ENCODE measurements around the gene CNOT11. TPM values are rescaled to one million over a fixed set of nuclear protein-coding genes. Genes with fewer than 3 reads are reported as not detected.

CNOT11 gene
- total and polyA plus RNA-seq, 2 of the 13 experiments (the other 11 are each of a cell fraction or from before 2014, with no cell fraction given), result 114 to 209 TPM

GRCh38 chr2:101234169-101234938, 18.3 kb upstream of the CNOT11 start (continued):
- no peak for TF ChIP-seq HIVEP1 (CRISPR knock-in tag; IDR thresholded peaks at IDR 0.05)
- TF ChIP-seq HNRNPK (IDR thresholded peaks at IDR 0.05; ENCODE audit: low read depth, low read length, poor library complexity, severe bottlenecking), result no peak
- TF ChIP-seq ZNF256 (CRISPR knock-in tag; conservative IDR thresholded peaks at IDR 0.05), result no peak
- TF ChIP-seq DBP (CRISPR knock-in tag; IDR thresholded peaks at IDR 0.05; ENCODE audit: not compliant biosample characterization), result no peak
- peak; percentile 90 for TF ChIP-seq ARID5B (CRISPR knock-in tag; IDR thresholded peaks at IDR 0.05)
- no peak for TF ChIP-seq ZNF382 (CRISPR knock-in tag; IDR thresholded peaks at IDR 0.05; ENCODE audit: borderline replicate concordance)
- TF ChIP-seq ZNF232 (CRISPR knock-in tag; IDR thresholded peaks at IDR 0.05; ENCODE audit: borderline replicate concordance), result no peak
- no peak for TF ChIP-seq ZNF660 (CRISPR knock-in tag; IDR thresholded peaks at IDR 0.05; ENCODE audit: borderline replicate concordance, low read depth)
- TF ChIP-seq ZNF274 (CRISPR knock-in tag; IDR thresholded peaks at IDR 0.05), result no peak
- TF ChIP-seq ZGPAT (CRISPR knock-in tag; IDR thresholded peaks at IDR 0.05), result peak; percentile 68; the same call in 1 of the 2 replicates
- peak; percentile 41; the same call in 1 of the 2 replicates for TF ChIP-seq ZNF317 (CRISPR knock-in tag; IDR thresholded peaks at IDR 0.05)
- TF ChIP-seq ZNF407 (CRISPR knock-in tag; IDR thresholded peaks at IDR 0.05; ENCODE audit: not compliant biosample characterization), result no peak
- TF ChIP-seq CCAR2 (optimal IDR thresholded peaks at IDR 0.05; ENCODE audit: low read depth, low read length), result no peak

All from HepG2 (cell line).